NCI-H1048 (cell line): ENCODE results near the gene RSL24D1.
"Not testable (repeated sequence)": the region's sequence is repeated elsewhere in the genome, so short reads cannot be mapped to it uniquely, and the experiment has no call there.

Experiments used
- DNase-seq: peaks from one replicate; lab custom pipeline; 2025; lab: John Stamatoyannopoulos, UW

RSL24D1 gene

DNA sequence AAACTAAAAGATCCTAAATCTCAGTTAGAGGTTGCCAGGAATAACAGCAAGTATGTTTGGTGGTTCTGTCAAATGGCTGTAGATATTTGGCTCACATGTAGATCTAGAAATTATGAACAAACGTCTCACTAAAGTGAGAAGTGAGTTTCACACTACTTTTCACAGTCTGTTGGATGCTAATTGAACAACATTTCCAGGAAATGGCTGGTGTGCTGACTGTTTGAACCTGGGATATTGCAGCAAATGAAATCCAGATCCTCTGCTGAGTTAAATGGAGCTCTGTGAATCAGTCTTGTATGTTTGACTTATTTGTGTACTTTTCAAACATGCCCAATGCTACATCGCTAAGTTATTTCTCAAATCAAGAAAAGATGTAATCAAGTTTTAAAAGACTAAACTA, 21.3 kb upstream of the RSL24D1 start:
- no peak for DNase-seq

DNA sequence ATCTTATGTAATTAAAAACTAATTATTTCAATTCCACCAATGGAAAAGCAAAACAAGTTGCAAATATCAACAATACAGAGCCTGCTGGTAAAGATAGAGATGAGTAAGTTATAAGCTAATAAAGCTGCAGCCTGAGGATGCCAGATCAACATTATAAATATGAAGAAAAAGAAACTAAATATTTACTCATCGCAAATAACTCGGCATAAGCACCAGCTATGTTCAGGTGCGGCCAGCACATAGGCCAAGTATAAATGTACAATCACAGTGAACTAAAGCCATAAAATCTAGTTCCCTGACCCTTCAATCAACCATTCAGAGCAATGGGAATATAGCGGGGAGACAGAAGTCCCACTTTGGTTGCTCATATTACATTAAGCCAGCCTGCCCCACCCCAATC, 7.7 kb upstream of the RSL24D1 start:
- DNase-seq: no peak

DNA sequence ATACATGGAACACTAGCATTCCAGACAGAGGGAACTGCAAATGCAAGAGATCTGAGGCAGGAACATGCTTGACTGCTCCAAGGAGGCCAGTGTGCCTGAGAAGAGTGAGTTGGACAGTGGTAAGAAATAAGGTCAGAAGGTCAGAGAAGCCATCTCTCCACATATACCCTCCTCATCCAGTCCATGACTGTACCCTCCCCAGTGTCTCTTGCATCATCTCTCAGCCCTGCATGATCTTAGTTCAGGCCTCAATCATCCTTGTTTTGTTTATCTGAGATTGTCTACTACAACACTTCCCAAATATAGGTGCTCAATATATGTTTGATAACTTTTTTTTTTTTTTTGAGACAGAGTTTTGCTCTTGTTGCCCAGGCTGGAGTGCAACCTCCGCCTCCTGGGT, 5.5 kb upstream of the RSL24D1 start:
- no peak for DNase-seq

DNA sequence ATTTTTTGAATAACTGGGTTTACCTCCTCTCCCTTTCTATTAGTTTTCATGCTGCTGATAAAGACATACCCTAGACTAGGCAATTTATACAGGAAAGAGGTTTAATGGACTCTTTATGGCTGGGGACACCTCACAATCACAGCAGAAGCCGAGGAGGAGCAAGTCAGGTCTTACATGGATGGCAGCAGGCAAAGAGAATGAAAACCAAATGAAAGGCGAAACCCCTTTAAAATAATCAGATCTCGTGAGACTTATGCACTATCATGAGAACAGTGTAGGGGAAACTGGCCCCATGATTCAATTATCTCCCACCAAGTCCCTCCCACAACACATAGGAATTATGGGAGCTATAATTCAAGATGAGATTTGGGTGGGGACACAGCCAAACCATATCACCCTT, 2.0 kb upstream of the RSL24D1 start:
- no peak for DNase-seq

DNA sequence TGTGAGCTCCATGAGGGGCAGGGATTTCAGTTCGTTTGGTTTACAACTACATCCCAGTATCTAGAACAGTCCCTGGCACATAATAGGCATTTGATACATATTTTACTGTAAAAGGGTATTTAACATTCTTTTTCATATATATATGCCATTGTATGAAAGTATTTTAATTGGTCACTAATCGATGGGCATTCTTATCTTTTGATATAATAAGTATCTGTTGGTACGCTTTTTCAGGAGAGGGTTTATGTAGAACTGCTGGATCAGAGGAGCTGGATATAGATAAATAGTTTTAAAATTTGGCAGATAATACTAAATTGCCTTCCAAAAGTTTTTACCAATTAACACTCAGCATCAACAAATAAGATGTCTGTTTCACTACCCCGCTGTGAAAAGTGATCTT, 978 bp upstream of the RSL24D1 start:
- no peak for DNase-seq

DNA sequence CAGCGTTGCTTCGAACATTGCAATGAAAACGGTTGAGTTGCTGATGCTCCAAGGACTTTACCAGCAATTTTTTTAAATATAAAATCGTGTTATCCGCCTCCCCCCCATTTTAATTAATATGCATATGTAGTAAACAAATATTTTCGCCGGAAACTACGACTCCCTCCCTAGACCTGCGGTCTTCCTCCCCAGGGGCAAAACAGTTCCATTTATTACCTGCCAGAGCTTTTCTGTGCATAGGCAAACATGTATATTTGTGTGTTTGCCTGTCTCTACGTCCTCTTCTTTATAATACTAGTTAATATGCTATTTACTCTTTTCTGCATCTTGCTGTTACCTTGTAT, 593 bp upstream of the RSL24D1 start:
- DNase-seq: no peak

DNA sequence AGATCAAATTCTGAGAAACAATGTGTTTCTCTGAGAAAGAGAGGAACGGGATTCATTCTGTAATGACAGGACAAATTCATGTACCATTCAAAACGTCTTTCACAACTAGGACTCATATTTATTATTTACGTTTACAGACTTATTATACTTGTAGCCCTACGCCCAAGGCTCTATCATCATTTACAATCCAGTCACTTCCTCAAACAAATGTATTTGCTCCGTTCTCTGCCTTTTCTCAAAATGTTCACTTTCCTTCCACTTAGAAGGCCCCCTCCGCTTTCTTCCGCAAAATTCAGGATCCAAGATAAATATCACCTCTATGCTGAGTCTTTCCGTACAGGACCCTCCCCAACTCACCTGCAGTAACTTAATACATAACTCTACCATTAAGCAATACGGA, 745 bp downstream of the RSL24D1 start:
- DNase-seq: no peak

DNA sequence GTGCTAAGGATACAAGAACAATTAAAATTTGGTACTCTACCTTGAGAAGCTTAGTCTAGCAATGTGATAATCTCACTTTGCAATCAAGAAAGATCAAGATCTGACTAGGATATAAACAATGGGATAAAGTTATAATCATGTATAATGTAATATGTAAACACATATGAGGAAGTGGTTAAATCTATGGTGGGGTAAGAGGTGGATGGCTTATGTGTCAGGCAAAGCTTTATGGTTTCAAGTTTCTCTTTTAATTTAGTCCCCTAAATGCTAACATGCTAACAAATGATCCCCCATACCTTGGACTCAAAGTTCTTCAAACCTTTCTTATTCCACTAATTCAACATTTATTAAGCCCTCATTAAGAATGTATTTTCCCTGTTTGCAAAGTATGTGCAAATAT, 2.5 kb downstream of the RSL24D1 start:
- no peak for DNase-seq

DNA sequence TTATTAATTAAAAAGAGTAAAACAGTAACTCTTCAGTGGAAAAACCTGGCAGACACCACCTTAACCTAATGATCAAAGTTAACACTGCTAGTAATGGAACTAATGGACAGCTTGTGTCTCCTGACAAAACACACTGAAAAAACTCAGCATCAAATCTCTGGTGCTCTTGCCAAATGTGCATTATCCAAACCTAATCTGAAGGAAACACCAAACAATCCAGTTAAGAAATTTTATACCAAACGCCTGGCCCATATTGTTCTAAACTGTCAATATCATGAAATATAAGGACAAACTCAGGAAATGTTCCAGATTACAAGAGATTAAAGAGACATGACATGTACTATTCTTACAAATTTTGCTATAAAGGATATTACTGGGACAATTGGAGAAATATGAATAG, 10.4 kb downstream of the RSL24D1 start:
- no peak for DNase-seq

DNA sequence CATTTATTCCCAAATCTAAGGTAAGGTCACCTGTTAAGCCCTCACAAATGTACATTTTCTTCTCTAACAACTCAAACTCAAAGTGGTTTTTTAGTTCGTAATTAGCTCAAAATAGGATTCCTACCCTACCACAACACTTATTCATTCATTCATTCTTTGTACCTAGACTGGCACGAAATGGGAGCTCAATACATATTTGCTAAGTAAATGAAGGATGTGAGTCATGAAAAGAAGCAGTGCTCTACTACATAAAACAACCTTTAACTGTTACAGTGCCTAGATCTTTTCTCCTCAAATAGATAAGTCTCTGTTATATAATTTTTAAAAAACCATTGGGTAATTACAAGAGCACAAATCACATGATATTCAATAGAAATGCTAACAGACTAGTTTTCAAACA, 13.1 kb downstream of the RSL24D1 start:
- no peak for DNase-seq

DNA sequence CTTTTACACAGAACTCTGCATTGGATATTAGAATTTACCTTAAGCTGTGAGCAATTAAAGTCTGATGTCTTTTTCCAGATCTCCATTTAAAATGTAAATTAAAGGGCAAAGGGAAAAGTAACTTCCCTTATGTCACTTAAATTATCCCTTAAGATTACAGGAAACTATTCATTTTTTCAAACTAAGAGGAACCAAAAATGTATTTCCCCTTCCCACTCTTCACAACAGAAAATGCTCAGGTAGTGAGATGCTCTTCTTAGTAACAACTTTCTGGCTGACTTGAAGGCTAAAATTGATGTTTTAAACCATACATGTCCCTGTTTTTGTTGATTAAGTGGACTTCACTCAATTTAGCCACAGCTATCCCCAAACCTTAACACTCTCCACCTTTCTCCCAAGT, 17.6 kb downstream of the RSL24D1 start:
- DNase-seq: no peak

DNA sequence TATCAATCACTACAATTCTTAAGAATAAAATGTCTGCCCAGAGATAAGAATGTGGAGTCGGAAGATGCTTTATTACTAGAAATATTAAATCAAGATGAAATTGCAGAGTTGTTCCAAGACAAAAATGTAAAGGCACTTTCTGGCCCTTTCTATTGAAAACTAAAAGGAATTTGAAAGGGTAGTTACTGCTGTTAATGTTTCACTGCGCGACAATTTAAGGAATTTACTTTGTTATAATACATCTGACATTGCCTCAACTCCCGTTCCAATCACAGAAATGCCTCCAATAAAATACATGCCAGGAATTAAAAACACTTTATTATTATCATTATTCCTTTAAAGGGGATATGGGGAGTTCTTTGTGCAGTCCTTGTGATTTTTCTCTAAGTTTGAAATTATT, 26.4 kb downstream of the RSL24D1 start:
- no peak for DNase-seq

DNA sequence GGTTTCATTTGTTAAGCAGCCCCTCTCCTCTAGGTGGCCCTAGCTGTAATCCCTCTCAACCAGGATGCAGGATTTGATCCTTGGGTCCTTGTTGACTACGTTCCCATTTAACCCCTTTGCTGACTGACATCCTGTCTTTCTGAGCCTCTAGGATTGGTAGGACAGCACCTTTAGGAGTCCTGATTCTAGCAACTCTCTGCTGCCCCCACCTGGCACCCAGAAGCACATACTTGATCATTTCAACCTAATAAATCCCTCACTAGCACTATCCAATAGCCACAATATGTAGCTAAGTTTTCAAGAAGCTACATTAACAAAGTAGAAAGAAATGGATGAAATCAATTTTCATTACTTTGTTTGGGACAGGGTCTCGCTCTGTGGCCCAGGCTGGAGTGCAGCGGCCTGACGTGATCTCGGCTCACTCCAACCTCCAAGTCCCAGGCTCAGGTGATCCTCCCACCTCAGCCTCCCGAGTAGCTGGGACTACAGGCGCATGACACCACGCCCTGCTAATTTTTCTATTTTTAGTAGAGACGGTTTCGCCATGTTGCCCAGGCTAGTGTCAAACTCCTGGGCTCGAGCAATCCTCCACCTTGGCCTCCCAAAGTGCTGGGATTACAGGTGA, 28.3 kb downstream of the RSL24D1 start:
- DNase-seq: peak; percentile 28

DNA sequence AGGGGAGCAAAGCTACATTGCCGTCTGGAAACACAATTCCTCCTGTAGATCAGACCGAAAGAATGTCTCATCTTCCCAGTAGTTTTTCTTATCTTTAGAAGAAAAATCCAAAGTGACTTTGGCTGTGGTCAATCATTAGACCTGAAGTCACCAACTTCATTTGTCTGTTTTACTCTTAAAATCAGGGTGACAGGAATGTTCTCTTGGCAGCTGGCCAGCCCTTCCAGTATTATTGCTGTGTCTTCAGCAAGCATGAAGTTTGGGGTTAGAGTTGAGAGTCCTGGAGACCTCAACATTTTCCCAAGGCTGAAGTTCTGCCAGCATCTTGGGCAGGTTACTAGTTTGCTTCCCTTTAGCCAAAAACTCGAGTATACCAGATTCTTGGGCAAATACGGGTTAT, 32.5 kb downstream of the RSL24D1 start:
- DNase-seq: no peak

DNA sequence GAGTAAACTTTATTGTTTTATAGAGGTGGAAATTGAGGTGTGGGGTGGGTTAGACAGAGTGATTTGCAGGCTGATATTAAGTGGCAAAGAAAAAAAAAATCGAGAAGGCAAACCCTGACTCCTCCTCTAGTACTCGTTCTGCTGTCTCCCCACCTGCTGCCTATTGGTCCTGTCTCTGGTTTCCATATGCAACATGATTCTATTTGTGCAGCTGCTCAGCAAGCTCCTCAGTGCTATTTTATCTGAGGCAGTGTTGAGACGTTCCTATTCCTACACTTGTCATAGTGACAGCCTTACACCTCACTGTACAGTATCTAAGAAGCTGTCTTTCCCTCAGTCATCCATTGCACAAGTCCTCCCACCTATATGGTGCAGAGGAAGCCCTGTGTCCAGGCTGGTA, 45.1 kb downstream of the RSL24D1 start:
- DNase-seq: no peak

DNA sequence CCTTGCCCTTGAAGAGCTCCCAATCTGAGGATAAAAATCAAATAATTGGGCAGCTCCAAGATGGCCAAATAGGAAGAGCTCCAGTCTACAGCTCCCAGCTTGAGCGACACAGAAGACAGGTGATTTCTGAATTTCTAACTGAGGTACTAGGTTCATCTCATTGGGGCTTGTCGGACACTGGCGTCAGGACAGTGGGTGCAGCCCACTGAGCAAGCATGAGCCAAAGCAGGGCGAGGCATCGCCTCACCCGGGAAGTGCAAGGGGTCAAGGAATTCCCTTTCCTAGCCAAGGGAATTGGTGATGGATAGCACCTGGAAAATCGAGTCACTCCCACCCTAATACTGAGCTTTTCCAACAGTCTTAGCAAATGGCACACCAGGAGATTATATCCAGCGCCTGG, 53.6 kb downstream of the RSL24D1 start:
- DNase-seq: not testable (repeated sequence)

DNA sequence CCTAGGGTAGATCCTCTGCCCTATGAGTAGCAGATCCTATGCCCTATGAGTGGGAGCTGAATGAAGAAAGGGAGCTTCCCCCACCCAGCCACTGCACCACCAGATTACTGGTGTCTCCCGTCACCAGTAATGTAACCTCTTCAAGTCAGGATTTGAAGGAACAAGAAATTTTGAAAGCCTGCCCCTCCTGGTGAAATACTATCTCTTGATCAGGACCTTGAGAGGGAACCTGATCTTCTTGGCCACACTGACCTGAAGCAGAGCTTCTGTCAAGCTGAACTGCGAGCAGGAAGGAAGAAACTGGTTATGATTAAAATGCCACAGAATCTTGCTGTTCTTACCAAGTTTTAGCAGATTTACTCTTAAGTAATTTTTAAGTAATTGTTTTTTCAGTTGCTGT, 62.8 kb downstream of the RSL24D1 start:
- no peak for DNase-seq

DNA sequence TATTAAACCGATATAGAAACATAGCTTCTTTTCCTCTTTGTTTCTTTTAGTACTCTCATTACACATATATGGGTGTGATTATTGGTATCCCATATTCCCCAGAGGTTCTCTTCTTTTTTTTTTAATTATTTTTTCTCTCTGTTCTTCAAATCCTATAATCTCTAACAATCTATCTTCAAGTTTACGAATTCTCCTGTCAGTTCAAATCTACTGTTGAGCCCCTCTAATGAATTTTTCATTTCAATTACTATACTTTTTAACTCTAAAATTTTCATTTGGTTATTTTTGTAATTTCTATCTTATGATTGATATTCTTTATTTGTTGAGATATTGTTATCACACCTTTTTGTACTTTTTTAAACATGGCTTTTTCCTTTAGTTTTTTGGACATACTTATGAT, 64.1 kb downstream of the RSL24D1 start:
- no peak for DNase-seq
